Measurements from ENCODE around the gene GPR183.

GPR183 gene

DNA sequence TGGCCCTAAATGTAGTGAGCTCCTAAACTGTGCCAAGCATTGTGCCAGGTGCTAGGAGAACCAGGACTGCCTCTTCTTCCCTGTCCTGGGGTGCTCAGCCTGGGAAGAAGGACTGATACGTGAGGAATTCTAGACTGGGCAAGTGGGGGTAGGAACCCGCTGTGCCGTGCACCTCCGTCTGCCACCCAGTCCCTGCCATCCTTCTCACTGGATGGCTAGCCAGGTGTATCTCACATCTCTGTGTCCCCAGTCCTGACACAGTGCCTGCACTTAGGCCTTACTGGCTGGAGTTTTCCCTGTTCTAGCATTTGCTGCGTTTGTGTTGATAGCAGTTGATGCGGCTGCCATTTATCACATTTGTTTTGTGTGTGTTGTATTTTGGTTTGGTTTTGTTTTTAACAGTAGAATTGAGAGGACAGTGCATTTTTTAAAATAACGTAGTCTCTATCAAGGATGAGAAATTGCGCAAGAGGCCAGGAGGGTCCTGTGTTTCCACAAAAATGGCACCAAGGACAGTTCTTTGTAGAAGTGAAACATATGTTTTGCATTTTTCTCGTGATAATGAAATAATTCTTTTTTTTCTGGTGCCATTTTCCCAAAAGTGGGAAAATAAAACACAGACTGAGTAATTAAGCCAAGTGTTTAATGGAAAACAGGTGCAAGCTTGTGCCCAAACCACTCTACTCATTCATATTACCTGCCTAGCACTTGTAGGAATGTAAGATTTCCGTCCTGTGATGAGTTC, 4.7 kb upstream of the GPR183 start:
- Histone ChIP-seq H3K9ac (ENCODE audit: low read length) (no peak overlapping the region), H3K27ac (ENCODE audit: low read depth, low read length) (no peak overlapping the region), H3K27me3 (ENCODE audit: control insufficient read depth, insufficient read depth, low read length) (no peaks in the 10 kb centered on the region), H3K9me3 (ENCODE audit: control insufficient read depth, insufficient read depth, low read depth, low read length) (no peaks in the 10 kb centered on the region), H3K36me3 (ENCODE audit: control insufficient read depth, insufficient read depth, low read length) (peaks cover 14% of the 10 kb centered on the region; the same call in 1 of the 2 replicates), H3K4me3 (ENCODE audit: low read depth, low read length) (no peak overlapping the region), H3K4me1 (ENCODE audit: control insufficient read depth, insufficient read depth, low read length) (peaks cover 3% of the 10 kb centered on the region; the same call in 1 of the 2 replicates)

DNA sequence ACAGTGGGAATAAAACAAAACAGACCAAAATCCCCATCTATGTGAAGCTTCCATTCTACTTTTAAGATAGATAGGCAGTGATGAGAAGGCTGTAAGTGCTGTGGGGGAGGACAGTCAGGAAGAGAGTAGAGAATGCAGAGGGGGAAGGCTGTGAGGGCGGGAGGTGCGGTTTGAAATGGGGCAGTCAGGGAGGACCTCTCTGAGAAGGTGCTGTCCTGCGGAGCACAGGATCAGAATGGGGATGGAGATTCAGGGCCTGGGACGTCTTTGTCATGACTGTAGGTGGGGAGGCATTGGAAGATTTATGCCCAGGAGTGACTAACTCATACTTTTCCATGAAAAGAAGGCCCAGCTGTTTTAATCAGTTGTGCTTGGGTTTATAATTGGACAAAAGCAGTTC, 3.9 kb upstream of the GPR183 start:
- H3K9me3 ChIP-seq (ENCODE audit: control insufficient read depth, insufficient read depth, low read depth, low read length), result no peaks in the 10 kb centered on the region
- H3K27ac ChIP-seq (ENCODE audit: low read depth, low read length), result no peak overlapping the region
- peaks cover 8% of the 10 kb centered on the region for H3K4me1 ChIP-seq (ENCODE audit: control insufficient read depth, insufficient read depth, low read length)
- no peaks in the 10 kb centered on the region for H3K27me3 ChIP-seq (ENCODE audit: control insufficient read depth, insufficient read depth, low read length)
- no peak overlapping the region for H3K9ac ChIP-seq (ENCODE audit: low read length)
- no peak overlapping the region for H3K4me3 ChIP-seq (ENCODE audit: low read depth, low read length)
- peaks cover 6% of the 10 kb centered on the region; the same call in 1 of the 2 replicates for H3K36me3 ChIP-seq (ENCODE audit: control insufficient read depth, insufficient read depth, low read length)

DNA sequence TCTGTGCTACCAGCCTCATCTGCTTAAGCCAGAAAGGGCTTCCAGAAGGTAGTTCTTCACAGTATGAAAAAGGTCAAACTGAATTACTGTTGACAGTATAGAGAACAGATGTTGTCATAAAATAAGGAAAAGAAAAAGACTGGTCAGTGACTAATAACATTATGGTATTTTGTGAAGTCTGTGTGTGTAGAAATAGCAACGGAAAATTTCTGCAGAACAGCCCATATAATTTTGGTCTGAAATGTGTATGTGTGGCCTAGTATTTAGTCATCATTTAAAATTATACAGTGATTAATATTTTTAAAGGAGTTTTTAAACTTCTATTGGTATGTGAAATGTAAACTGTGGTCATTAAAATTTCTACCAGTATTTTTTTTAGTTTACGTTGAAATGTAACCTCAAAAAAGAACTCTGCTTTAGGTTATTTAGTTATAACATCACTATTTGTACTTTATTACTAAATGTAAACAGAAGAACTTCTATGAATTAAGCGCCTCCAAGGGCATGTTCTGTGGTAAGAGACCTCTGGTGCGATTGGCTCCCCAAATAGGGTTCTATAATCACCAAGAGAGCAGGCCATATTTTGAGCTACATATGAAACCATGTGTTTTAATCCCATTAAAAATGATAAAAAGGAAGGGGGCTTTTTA, 3.3 kb upstream of the GPR183 start:
- Histone ChIP-seq H3K9ac (ENCODE audit: low read length) (no peak overlapping the region), H3K27ac (ENCODE audit: low read depth, low read length) (no peak overlapping the region), H3K36me3 (ENCODE audit: control insufficient read depth, insufficient read depth, low read length) (peaks cover 5% of the 10 kb centered on the region; the same call in 1 of the 2 replicates), H3K4me3 (ENCODE audit: low read depth, low read length) (no peak overlapping the region), H3K9me3 (ENCODE audit: control insufficient read depth, insufficient read depth, low read depth, low read length) (no peaks in the 10 kb centered on the region), H3K27me3 (ENCODE audit: control insufficient read depth, insufficient read depth, low read length) (no peaks in the 10 kb centered on the region), H3K4me1 (ENCODE audit: control insufficient read depth, insufficient read depth, low read length) (peaks cover 9% of the 10 kb centered on the region)

DNA sequence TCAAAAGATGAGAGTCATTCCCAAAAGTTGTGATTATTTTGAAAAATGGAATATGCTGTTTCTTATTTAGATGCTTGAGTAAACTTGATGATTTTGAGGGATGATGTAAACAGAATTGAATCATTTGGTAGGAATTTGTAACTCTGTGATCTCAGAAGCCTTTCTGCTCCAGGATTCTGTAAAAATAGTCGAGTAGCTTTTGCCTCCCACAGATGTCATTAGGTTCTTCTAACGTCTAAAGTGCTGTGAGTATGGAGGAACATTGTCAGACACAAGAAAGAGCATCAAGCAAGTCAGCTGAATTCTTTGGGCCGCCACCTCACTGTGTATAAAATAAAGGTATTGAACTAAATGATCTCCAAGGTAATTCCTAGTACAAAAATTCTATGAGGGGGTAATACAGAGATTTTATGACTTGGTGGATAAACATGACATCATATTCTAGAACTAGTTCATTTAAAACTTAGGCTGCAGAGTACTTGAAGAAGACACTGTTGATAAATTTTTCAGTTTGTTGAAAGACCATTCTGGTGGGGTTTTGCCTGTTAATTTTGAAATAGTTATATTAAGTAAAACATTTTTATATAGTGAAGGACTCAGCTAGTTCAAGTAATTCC, 1.4 kb upstream of the GPR183 start:
- Histone ChIP-seq H3K36me3 (ENCODE audit: control insufficient read depth, insufficient read depth, low read length) (peaks cover 5% of the 10 kb centered on the region; the same call in 1 of the 2 replicates), H3K27ac (ENCODE audit: low read depth, low read length) (no peak overlapping the region), H3K4me3 (ENCODE audit: low read depth, low read length) (no peak overlapping the region), H3K9ac (ENCODE audit: low read length) (no peak overlapping the region), H3K4me1 (ENCODE audit: control insufficient read depth, insufficient read depth, low read length) (peaks cover 5% of the 10 kb centered on the region; the same call in 1 of the 2 replicates), H3K9me3 (ENCODE audit: control insufficient read depth, insufficient read depth, low read depth, low read length) (no peaks in the 10 kb centered on the region), H3K27me3 (ENCODE audit: control insufficient read depth, insufficient read depth, low read length) (no peaks in the 10 kb centered on the region)

DNA sequence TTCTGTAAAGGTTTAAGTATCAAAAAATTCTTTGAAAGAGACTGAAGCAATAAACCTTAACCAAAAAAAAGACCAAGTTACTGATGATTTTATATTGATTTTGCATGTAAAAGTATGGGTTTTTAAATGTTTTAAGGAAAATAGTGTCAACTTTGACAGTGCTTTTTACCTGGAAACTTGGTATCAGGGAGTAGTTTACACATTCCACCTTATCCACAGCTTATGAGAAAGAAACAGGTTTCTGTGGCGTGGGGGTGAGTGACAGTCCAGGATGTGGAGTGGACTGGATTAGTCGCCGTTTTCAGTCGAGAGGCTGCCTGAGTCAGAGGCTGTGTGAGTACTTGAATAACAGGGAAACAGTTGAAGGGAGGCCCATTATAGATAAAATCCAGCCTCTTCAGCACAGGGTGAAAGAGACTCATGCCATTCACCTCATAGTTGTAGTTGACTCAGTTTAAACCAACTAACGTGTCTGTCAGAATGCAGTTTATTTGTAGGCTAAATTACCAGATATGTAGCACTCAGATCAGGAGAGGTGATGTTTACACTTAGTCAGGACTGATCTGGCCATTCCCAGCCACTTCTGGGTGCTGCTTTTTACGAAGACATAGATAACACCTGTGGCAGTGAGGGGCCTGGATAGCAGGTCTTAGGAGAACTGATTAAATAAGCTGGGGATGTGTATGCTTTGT, 595 bp upstream of the GPR183 start:
- H3K36me3 ChIP-seq (ENCODE audit: control insufficient read depth, insufficient read depth, low read length), result peaks cover 5% of the 10 kb centered on the region; the same call in 1 of the 2 replicates
- H3K27ac ChIP-seq (ENCODE audit: low read depth, low read length), result no peak overlapping the region
- H3K4me1 ChIP-seq (ENCODE audit: control insufficient read depth, insufficient read depth, low read length), result peaks cover 5% of the 10 kb centered on the region; the same call in 1 of the 2 replicates
- no peaks in the 10 kb centered on the region for H3K9me3 ChIP-seq (ENCODE audit: control insufficient read depth, insufficient read depth, low read depth, low read length)
- no peak overlapping the region for H3K9ac ChIP-seq (ENCODE audit: low read length)
- H3K4me3 ChIP-seq (ENCODE audit: low read depth, low read length), result no peak overlapping the region
- H3K27me3 ChIP-seq (ENCODE audit: control insufficient read depth, insufficient read depth, low read length), result no peaks in the 10 kb centered on the region

DNA sequence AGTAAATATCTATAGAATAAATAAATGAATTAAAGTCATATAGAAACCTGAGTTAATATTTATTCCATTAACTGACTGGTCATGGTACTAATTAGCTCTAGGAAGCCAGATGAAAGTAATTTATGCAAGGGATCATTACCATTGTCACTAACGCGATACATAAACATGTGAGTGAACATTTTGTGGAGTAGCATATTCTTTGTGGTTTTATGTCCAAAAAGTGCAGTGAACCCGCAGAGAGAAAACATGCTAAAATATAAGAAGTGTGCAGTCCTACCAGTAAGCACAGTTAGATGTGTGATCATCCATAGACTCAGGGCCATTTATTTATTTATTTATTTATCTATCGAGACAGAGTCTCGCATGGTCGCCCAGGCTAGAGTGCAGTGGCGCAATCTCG, 1.6 kb downstream of the GPR183 start:
- Histone ChIP-seq H3K27me3 (ENCODE audit: control insufficient read depth, insufficient read depth, low read length) (no peaks in the 10 kb centered on the region), H3K27ac (ENCODE audit: low read depth, low read length) (no peak overlapping the region), H3K4me1 (ENCODE audit: control insufficient read depth, insufficient read depth, low read length) (peaks cover 5% of the 10 kb centered on the region; the same call in 1 of the 2 replicates), H3K4me3 (ENCODE audit: low read depth, low read length) (no peak overlapping the region), H3K9ac (ENCODE audit: low read length) (no peak overlapping the region), H3K9me3 (ENCODE audit: control insufficient read depth, insufficient read depth, low read depth, low read length) (no peaks in the 10 kb centered on the region), H3K36me3 (ENCODE audit: control insufficient read depth, insufficient read depth, low read length) (peaks cover 5% of the 10 kb centered on the region; the same call in 1 of the 2 replicates)

DNA sequence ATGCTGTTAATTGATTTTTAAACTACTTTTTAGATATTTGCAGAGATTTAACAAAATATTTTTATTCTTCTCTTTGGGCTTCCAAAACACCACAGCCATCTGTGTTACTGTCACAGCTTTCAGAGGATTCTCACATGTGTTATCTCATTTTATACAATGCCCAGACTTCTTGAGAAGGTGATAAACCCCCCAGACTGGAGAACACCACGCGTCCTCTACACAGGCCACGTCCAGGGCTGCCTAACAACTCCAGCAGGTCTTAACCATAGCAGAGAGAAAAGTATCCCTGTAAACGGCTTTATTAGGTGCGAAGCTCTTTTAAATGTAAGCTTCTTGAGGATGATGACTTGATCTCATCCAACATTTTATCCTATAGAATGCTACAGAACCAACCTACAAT, 2.0 kb downstream of the GPR183 start:
- peaks cover 5% of the 10 kb centered on the region; the same call in 1 of the 2 replicates for H3K4me1 ChIP-seq (ENCODE audit: control insufficient read depth, insufficient read depth, low read length)

DNA sequence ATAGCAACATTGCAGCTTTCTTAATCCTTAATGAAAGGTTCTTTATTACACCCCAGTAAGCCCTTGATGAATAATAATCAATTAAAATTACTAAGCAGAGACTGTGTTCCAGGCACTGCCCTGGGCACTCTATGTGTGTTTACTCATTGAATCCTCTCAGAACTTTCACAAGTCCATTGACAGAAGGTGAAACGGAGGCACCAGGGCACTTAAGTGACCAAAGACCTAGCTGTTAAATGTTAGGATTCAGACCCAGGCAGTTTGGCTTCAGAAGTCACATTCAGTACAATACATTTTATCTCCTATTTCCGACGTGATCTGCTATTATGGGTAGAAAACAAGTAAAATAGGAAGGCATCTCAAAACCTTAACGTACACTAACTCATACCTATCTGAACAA, 2.7 kb downstream of the GPR183 start:
- Histone ChIP-seq H3K9ac (ENCODE audit: low read length) (no peak overlapping the region), H3K27me3 (ENCODE audit: control insufficient read depth, insufficient read depth, low read length) (no peaks in the 10 kb centered on the region), H3K9me3 (ENCODE audit: control insufficient read depth, insufficient read depth, low read depth, low read length) (no peaks in the 10 kb centered on the region), H3K4me3 (ENCODE audit: low read depth, low read length) (no peak overlapping the region), H3K4me1 (ENCODE audit: control insufficient read depth, insufficient read depth, low read length) (peaks cover 10% of the 10 kb centered on the region), H3K36me3 (ENCODE audit: control insufficient read depth, insufficient read depth, low read length) (peaks cover 5% of the 10 kb centered on the region; the same call in 1 of the 2 replicates), H3K27ac (ENCODE audit: low read depth, low read length) (no peak overlapping the region)

More for the DNA sequence above, 2.0 kb downstream of the GPR183 start:
- no peaks in the 10 kb centered on the region for H3K27me3 ChIP-seq (ENCODE audit: control insufficient read depth, insufficient read depth, low read length)
- H3K36me3 ChIP-seq (ENCODE audit: control insufficient read depth, insufficient read depth, low read length), result peaks cover 5% of the 10 kb centered on the region; the same call in 1 of the 2 replicates
- no peak overlapping the region for H3K27ac ChIP-seq (ENCODE audit: low read depth, low read length)
- no peak overlapping the region for H3K4me3 ChIP-seq (ENCODE audit: low read depth, low read length)
- no peaks in the 10 kb centered on the region for H3K9me3 ChIP-seq (ENCODE audit: control insufficient read depth, insufficient read depth, low read depth, low read length)
- no peak overlapping the region for H3K9ac ChIP-seq (ENCODE audit: low read length)

DNA sequence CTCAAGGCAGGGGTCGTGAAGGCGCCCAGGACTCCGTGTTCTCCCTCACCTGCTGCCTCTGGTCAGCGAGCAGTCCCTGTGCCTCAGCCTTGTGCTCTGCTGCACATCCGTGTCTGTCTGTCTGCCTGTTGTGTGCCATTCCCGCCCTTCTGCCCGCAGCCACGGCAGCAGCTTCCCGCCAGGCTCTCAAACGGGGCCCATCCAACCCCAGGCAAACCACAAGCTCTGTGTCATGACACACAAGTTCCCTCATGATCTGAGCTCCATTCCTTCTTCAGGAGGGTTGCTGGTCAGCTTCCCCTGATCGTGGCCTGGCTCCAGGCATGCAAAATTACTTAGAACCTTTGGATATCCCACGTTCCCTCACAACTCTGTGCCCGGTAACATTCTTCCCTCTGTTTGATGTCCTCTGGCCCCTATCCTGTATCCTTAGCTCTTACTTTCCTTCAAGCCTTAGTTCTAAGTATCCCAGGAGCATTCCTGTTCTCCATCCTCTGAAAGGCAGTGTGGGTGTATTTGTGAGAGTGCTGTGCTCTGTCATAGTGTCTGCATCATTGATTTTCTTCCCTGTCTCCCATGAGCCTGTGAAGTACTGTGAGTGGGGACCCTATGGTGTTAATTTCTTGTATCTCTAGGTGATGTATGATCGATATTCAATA, 3.2 kb downstream of the GPR183 start:
- Histone ChIP-seq H3K27me3 (ENCODE audit: control insufficient read depth, insufficient read depth, low read length) (no peaks in the 10 kb centered on the region), H3K27ac (ENCODE audit: low read depth, low read length) (no peak overlapping the region), H3K36me3 (ENCODE audit: control insufficient read depth, insufficient read depth, low read length) (peaks cover 5% of the 10 kb centered on the region; the same call in 1 of the 2 replicates), H3K4me3 (ENCODE audit: low read depth, low read length) (no peak overlapping the region), H3K4me1 (ENCODE audit: control insufficient read depth, insufficient read depth, low read length) (peaks cover 10% of the 10 kb centered on the region), H3K9ac (ENCODE audit: low read length) (no peak overlapping the region), H3K9me3 (ENCODE audit: control insufficient read depth, insufficient read depth, low read depth, low read length) (no peaks in the 10 kb centered on the region)
